GM19023 (cell line): ENCODE measurements around the gene ZBTB5.

Experiments used
- ATAC-seq: cut with Tn5 transposase; IDR thresholded peaks from one replicate; pipeline ENCODE4 v1.9.1; 2021; ENCODE audit warnings: mild to moderate bottlenecking, moderate library complexity; ENCODE audit not compliant: unreplicated experiment

Gene ZBTB5

DNA sequence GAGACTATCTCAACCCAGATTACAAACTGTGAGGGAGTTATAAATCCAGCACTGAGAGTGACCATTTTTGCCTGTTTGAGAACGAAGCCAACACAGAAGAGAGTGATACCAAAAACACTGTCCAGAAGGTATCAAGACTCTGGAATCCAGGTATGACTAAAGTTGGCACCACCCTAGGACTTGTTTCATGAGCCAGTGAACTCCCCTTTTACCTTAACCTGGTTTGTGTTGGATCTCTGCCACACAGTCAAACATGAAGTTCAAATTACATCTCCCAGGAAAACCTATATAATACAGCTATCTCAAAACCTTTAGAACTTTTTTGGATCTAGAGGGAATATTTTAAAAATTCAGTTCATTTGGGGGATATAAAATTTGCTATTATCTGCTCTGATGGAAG lies 11.4 kb downstream of the ZBTB5 start:
- ATAC-seq = no peak

DNA sequence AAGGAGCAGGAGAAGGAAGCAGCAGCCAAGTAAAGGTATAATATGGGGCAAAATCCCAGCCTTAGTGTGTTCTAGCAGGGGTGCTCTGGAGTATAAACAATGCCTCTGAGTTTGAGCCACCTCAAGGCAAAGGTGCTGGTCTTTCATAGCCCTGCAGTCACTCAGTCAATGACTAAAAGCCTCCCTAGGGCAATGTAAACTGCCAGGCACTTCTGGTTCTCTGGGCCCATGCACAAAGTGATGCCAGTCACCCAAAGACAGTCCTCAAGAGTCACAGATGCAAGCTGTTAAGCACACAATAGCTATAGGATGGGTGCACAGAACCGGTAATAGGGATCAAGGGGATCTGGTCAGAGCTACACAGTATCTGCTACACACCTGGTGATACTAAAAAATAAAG lies 12.6 kb downstream of the ZBTB5 start:
- no peak for ATAC-seq

DNA sequence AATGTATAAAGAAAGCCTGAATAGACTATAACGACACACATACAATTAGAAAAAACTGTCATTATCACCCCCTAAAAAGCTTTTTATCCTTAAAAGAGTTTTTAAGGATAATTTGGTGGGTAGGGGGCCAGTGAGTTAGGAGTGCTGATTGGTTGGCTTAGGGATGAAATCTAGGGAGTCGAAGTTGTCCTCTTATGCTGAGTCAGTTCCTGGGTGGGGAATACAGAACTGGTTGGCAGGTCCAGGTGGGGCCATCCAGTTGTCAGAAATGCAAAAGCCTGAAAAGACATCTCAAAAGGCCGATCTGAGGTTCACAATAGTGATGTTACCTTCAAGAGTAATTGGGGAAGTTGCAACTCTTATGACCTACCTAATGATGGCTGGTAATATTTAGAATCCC lies 13.6 kb downstream of the ZBTB5 start:
- no peak for ATAC-seq

DNA sequence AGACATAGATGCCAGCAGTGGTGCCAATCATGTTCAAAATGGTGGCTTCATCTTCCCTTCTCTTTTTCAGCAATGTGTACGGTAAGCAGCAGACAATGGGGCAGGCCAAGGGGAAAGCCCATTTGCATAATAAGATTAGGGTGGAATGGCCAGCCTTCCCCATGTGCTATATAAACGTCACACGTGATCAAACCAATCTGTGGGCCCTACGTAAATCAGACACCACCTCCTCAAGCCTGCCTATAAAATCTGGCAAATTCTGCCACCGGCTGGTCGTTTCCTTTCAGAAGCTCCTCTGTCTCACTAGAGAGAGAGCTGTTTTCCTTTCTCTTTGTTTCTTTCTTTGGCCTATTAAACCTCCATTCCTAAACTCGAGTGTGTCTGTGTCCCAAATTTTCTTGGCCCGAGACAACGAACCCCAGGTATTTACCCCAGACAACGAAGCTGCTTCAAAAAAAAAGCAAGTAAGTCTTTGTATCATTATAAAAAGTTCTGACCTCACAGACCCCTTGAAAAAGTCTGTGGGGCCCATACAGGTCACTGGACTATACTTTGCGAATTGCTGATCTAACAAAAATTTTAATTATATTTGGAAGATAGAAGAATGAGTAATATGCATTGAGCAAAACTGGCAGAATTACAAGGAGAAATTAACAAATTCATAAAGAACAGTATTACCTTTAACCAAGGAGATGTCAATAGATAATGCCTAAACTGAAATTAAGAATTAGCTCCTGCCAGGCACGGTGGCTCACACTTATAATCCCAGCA lies 15.2 kb downstream of the ZBTB5 start:
- ATAC-seq = no peak

DNA sequence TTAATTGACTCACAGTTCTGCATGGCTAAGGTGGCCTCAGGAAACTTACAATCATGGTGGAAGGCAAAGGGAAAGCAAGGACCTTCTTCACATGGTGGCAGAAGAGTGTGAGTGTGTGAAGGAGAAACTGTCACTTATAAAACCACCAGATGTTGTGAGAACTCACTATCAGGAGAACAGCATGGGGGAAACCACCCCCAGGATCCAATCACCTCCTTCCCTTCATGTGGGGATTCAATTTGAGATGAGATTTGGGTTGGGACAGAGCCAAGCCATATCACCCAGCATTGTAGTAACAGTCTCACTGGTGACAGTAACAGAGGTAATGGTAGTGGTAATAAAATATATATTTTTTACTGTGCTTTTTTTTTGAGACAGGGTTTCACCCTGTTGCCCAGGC lies 18.1 kb downstream of the ZBTB5 start:
- no peak for ATAC-seq

DNA sequence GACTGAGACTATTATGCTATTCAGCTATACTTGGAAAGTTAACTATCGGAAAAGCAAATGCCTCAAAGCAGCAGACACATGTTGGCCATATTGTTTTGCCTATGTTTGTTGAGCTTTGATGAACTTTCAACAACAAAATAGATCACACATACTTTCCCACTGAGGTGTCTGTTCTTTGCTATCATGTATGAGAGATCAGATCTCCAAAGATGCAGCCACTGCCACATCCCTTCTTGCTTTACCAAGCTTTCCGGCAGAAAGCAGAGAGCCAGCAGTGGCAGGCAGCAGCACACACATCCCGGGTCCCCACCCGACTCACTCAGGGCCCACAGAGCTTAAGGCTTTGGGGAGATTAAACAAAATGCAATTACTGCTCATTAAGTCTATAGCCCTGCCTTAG lies 18.8 kb downstream of the ZBTB5 start:
- no peak for ATAC-seq

DNA sequence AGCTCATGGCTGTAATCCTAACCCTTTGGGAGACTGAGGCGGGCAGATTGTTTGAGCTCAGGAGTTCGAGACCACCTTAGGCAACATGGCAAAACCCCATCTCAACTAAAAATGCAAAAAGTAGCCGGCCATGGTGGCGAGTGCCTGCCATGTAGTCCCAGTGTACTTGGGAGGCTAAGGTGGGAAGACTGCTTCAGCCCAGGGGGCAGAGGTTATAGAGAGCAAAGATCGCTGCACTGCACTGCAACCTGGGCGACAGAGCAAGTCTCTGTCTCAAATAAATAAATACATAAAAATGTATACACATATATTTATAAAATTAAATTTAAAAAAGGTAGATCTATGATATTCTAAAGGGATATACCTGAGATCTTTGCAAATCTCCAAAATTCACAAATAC lies 19.4 kb downstream of the ZBTB5 start:
- no peak for ATAC-seq

DNA sequence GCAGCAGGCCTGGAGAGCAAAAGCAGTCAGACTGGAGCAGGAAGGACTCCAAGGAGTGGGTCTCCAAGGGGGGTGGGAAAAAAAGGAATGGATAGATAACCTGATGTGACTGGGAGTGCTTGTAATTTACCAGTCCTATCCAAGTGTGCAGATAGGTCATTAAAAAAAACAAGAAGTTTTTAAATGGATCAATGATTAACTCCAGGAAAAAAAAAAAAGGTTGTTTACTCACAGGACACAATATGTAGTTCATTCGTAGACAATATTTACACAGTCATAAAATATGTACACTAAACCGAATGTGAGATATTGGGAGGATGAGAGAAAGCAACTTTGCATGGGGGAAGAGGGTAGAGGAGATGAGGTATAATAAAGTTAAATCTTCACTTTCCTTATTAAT lies 20.4 kb downstream of the ZBTB5 start:
- ATAC-seq = no peak

DNA sequence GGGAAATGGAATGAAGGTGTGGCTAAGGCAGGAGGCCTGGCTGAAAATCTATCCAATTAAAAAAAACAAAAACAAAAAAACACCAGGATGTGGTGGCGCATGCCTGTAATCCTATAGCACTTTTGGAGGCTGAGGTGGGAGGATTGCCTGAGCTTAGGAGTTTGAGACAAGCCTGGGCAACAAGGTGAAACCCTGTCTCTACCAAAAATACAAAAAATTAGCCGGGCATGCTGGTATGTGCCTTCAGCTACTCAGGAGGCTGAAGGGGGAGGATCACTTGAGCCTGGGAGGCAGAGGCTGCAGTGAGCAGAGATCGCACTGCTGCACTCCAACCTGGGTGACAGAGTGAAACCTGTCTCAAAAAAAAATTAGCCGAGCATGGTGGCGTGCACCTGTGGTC lies 21.7 kb downstream of the ZBTB5 start:
- ATAC-seq = no peak

DNA sequence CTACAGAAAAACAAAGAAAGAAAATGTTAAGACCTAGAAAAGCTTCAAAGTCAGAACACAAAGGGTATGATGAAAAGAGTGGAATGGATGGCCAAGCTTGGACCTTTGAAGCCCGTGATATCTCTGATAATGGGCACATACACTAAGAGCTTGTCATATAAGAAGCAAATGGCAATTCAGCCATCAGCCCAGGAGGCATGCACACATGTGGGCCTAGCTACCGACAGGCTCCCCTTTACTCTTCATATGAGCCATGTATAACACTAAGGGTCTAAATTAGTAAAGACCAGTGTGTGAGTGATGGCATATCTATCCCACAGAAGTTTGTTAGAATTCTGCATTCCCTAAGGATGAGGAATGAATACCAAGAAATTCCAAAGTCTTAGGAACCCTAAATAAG lies 22.7 kb downstream of the ZBTB5 start:
- no peak for ATAC-seq

DNA sequence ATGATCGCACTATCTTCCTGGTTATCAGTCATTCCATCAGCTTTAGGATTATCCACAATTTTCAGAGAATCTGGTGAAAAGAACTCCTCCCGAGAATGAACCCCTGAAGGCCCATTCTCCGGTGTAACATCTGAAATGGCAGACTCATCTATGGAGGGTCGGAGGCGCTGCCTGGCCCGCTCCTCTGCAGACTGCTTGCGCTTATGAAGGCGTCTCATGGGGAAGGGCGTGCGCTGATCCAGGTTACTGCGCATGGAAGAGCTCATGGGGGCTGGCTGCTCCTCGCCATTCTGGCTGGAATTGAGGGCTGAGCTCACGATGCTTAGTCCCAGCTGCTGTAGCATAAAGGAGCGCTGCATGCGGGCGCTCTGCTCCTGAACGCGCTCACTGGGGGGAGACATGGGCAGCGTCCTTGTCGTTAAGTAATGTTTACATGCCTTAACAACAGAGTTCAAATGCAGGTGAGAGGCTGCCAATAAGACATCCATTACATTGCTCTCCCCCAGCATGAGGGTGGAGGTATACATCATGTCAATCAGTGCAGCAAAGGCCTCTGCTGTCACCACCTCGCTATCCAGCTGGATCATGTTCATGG lies 23.4 kb downstream of the ZBTB5 start:
- no peak for ATAC-seq

DNA sequence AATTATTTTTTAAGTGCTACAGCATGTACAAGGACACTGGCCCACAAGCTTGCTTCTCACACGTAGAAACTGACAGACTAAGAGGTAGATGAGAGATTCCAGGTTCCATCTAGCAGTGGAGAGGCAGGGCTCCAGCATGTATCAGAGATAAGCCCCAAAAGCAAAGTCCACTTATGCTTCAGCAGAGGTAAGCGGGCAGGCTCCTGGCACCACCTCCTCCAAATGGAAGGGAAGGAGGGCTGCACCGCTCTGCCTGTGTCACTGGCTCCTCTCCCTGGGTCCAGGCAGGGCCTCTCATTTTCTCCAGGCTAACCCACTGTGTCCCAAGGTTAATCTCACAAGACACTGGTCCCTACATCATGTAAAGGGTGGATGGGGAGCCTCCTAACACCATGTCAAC lies 26.9 kb downstream of the ZBTB5 start:
- ATAC-seq = no peak

DNA sequence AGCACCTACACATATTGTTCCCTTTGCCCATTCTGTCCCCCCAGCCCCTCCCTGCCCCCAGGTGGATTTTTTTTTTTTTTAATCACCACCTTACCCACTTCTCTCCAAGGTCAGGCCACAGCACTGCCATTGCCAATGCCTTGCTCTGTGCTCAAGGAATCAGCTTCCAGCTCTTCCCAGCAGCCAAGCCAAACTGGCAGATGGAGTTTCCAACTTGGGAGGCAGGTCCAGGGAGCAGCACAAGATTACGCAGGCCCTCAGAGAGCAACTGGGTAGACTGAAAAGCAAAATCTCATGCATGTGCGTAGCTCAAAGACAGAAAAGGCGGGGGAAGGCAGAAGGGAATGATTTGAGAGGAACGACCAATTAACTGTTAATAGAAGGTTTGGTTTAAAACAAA lies 27.6 kb downstream of the ZBTB5 start:
- ATAC-seq = no peak

DNA sequence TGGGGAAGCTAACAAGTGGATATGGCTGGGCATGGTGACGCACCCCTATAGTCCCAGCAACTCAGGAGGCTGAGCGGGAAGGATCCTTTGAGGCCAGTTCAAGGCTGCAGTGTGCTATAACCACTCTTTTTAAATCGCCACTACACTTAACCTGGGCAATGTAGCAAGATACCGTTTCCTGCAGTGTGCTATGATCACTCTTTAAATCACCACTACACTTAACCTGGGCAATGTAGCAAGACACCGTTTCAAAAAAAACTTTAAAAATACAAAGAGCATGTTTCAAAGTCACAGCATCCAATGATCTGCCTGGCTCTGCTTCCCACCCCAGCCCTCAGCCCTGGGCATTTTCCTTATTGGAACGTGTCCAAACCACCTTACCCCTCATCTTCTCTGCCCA lies 28.2 kb downstream of the ZBTB5 start:
- no peak for ATAC-seq

DNA sequence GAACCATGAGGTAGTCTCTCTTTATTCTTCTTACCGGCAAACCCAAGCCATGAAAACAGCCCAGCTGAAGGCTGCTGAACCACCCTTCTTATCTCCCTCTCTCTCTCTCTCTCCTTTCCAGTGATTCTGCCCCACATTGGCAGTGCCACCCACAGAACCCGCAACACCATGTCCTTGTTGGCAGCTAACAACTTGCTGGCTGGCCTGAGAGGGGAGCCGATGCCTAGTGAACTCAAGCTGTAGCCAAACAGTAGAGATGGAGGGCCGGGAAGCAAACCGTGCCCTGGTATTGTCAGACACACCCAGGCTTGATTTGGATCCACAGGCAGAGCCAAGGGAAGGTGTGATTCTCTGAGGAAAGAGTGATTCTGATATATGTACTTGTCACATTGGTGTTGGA lies 28.7 kb downstream of the ZBTB5 start:
- ATAC-seq = no peak

DNA sequence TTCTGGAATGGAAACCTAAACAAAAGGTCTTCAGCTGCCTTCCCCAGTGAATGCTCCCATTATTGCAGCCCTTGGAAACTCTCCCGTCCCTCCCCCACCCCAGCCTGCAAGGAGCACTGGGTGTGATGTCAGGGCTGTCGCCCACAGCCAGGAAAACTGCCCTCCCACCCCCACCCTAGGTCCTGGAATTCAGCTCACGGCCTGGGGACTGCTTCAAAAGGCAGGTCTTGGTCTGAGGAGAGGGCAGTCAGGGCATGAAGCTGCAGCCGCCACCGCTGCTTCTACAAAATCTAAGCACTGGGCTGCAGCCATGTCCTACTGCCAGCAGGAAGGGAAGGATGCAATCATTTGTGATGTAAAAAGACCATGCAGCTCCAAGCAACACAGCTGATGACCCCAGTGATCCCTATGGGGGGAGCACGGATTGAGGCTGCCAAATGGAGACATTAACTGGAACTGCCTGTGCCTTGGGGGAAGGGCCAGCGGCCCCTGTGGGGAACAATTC lies 31.3 kb downstream of the ZBTB5 start:
- no peak for ATAC-seq

DNA sequence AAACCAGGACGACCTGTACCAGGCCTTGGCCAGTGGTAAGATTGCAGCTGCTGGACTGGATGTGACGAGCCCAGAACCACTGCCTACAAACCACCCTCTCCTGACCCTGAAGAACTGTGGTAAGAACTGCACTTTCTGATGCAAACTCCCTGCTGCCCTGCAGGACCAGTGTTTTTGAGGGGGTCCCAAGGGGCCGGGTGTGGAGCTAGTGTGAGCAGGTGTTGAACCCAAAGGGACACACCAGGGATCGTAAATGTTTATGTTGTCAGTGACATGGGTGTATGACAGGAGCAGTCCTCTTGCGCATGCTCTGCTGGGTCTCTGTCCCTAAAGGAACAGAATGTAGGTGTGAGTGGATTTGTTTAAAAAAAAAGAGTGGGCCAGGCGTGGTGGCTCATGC lies 33.2 kb downstream of the ZBTB5 start:
- no peak for ATAC-seq

DNA sequence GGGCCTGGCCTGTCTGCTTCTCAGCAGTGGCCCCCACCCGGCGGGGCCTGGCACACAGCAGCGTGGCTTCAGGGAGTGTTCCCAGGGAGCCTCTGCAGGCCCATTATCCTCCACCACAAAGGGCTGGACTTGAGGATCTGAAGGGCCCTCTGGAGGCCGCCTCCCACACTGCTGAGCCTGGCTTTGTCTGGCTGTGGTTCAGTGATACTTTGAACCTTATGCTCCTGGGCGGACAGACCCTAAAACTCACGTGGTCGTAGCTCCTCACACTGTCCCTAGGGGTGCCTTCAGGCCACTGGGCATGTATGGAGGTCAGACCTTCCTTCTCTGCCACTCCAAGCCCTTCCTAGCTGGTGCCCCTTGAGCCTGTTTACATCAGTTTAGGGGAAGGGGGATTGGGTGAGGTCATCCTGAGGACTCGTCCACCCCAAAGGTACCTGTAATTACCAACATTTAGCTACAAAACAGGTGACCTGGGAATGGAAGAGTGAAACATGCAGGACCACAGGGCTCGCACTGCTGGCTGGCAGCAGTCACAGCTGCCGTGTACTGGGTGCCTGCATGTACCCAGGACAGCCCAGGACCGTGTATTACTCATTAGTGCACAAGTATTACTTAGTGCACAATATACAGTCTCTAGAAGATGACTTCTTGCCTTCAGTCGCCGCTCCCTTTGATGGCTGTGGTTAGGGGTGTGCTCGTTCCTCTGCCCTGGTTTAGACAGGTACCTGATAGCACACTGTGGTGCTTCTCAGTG lies 34.2 kb downstream of the ZBTB5 start:
- ATAC-seq = no peak

DNA sequence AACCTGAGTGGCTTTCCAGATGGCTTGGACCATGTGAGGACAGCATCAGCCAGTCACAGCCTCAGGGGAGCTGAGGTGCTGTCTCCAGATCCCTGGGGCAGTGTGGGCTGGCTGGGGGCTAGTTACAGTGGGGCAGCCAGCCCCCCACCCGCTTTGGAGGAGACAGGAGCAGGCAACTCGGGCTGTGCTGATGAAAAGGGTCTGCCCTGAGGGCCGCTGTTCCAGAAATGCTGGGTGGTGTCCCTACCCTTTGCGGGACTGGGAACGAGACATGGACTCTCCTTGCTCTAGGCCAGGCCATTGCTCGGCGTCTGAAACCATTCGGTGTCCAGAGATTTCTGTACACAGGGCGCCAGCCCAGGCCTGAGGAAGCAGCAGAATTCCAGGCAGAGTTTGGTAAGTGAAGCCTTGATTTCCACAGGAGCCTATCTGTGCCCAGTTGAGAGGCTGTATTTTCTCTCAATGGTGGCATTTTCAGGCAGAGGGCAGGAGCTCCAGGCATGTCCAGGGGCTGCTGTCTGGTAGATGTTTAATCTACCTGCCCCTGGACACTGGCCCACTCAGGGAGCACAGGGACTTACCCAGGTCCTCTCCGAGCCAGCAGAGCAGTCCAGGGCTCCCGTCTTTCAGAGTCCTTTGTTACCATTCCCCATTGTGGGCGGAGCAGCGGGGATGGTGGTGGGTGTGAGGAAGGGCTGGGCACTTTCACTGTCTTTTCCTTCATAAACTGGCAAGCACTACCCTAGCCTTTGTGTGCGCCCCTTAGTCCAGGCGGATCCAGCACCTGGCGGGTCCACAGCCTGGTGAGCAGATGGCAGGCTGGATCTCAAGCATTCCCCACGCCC lies 35.6 kb downstream of the ZBTB5 start:
- ATAC-seq = no peak

DNA sequence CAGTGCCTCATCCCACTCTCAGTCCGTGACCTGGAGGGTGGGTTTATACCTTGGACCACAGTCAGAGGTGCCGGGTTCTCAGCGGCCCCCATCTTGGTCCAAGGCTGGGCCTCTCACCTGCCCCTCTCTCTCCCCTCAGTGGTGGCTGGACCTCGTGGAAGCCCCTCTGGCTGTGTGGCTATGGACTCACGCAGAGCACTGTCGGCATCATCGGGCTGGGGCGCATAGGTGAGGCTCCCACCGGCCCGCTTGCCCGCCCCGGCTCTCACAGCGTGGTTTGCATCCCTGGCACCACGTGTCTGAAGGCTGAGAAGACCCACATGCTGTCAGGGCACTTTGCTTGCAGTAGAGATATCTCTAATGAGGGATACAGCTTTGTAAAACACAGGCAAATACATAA lies 36.9 kb downstream of the ZBTB5 start:
- ATAC-seq = no peak

DNA sequence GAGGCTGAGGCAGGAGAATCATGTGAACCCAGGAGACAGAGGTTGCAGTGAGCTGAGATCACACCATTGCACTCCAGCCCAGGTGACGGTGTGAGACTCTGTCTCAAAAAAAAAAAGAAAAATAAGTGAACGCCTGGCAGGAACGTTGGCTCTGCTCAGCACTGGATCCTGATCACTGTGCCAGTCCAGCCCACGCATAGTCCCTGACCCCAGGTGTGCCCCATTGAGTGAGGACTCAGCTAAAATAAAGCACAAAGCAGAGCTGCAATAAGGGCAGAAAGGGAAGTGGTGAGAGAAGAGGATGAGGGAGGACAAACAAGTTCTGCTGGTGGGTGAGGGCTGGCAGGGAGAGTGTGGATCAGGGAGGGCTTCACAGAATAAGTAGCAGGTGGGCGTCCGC lies 38.4 kb downstream of the ZBTB5 start:
- ATAC-seq = no peak
